HFF-Myc (cell line): ENCODE results near the gene COMP.

Experiments
- DNase-seq: peaks from one replicate; pipeline ENCODE4 v3.0.0-alpha.2; 2011; ENCODE audit warnings: low read depth; ENCODE audit errors: extremely low read depth
- H3K4me3 ChIP-seq: replicated peaks from 2 replicates; pipeline ENCODE4 v1.5.1; 2011; ENCODE audit warnings: low read depth, mild to moderate bottlenecking, control low read depth, low read length
- TF ChIP-seq, protein P1 (sequence below): IDR thresholded peaks from 2 replicates; pipeline ENCODE4 v1.5.1; 2012; ENCODE audit warnings: mild to moderate bottlenecking, low read depth, low read length, control low read depth; ENCODE audit errors: missing control alignments

The COMP gene

DNA sequence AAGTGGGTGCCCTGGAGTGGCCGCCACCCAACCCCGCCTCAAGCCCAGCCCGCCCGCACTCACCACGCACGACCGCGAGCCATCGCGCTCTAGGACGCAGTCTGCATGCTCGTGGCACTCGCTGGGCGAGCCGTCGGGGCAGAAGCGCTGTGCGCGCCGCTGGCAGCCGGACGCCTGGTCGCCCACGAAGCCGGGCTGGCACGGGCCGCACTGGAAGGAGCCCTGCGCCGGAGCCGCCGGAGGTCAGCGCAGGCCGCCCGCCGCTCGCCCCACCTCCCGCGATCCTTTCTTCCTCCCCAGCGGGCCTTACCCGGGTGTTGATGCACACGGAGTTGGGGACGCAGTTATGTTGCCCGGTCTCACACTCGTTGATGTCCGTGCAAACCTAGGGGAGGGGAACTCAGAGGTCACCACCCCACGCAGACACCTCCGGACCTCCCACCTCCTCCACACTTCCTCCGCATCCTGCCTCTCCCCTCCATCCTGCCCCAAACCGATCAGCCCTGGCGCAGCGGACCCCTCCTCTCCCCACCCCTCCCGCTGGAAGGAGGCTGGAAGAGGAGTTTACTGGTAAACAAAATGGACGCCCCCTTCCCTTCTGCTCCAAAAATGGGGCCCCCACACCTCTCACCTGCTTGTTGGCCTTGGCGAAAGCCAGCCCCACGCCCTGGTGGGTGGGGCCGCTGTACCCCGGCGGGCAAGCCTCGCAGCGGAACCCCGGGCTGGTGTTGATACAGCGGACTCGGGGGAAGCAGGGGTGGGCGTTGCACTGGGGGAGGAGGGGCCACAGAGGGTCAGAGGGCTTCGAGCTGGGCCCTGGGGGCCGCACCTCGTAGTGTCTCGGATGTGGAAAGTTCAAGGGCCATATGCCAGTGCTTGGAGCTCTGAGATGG, 2.3 kb downstream of the COMP start:
- TF ChIP-seq, protein P1, sequence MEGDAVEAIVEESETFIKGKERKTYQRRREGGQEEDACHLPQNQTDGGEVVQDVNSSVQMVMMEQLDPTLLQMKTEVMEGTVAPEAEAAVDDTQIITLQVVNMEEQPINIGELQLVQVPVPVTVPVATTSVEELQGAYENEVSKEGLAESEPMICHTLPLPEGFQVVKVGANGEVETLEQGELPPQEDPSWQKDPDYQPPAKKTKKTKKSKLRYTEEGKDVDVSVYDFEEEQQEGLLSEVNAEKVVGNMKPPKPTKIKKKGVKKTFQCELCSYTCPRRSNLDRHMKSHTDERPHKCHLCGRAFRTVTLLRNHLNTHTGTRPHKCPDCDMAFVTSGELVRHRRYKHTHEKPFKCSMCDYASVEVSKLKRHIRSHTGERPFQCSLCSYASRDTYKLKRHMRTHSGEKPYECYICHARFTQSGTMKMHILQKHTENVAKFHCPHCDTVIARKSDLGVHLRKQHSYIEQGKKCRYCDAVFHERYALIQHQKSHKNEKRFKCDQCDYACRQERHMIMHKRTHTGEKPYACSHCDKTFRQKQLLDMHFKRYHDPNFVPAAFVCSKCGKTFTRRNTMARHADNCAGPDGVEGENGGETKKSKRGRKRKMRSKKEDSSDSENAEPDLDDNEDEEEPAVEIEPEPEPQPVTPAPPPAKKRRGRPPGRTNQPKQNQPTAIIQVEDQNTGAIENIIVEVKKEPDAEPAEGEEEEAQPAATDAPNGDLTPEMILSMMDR = no peak
- H3K4me3 ChIP-seq = no peak overlapping the region
- no peak for DNase-seq

DNA sequence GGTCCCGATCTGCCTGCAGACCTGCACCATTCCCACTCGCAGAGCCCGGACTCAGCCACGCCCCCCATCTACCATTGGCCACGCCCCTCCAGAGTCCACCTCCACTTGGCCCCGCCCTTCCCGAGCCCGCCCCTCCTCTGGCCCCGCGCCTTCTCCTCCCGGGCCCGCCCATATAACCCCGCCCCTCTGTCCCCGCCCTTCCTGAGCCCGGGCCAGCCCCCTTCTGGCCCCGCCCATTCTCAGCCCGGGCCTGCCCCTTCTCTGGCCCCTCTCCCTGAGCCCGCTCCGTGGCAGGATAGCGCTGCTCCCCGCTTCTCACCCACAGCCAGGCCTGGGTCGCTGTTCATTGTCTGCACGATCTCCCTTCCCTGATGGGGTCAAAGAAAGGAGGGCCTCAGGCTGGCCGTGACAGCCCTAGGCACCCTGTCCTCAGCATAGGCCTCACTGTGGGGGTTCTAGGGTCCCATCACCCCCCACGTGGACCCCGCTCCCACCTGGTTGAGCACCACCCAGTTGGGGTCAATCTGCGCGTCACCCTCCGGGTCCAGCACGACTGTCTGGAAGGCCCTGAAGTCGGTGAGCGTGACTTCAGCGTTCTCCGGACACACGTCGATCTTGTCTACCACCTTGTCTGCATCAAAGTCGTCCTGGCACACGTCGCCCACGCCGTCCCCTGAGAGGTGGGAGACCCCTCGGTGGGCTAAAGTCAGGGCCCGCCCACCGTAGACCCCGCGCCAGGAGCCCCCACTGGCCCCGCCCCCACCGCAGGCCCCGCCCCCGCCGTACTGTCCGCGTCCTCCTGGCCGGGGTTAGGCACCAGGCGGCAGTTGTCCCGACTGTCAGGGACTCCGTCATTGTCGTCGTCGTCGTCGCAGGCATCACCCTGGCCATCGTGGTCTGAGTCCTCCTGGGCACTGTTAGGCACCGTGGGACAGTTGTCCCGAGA, 5.7 kb downstream of the COMP start:
- DNase-seq = no peak
- TF ChIP-seq, protein P1 = no peak
- H3K4me3 ChIP-seq = no peak overlapping the region

DNA sequence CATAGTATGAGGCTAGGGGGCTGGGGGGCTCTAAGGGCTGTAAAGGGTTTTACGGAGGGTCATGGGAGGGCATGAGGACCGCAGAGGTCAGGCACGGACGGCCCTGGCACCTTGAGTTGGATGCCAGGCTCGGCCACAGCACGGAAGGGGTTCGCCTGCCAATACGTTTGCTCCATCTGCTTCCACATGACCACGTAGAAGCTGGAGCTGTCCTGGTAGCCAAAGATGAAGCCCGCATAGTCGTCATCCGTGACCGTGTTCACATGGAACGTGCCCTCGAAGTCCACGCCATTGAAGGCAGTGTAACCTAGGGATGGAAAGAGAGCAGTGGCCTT, 6.4 kb downstream of the COMP start:
- H3K4me3 ChIP-seq = no peak overlapping the region
- TF ChIP-seq, protein P1 = no peak
- no peak for DNase-seq

DNA sequence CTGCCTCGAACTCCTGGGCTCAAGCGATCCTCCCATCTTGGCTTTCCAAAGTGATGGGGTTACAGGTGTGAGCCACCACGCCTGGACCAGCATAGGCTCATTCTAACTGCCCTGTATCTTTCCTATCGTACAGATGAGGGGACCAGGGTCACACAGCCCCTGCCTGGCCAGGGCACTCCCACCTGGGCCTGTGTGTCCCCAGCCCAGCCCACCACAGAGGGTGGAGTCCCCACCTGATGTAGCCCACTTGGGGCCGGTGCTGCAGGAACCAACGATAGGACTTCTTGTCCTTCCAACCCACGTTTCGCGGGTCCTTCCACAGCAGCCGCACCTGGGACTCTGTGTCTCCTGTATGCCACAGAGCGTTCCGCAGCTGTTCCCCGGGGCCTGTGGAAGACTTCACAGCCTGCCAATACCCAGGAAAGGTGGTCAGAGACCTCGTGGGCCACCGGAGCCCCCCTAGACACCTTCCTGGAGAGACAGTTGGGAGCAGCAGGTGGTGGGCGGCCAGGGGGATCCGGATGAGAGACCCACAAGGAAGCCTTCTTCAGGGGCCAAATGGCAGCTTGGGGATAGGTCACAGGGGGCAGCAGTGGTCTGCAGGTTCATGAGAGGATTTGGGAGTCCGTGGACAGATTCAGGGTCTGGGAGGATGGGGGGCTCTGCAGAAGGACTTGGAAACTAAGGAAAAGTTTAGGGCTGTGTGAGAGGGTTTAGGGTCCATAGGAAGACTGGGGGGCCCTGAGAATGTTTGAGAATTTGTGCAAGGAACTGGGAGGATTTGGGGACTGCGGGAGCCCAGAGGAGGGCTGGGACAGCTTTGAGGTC, 6.9 kb downstream of the COMP start:
- H3K4me3 ChIP-seq = no peak overlapping the region
- DNase-seq = no peak
- TF ChIP-seq, protein P1 = no peak

DNA sequence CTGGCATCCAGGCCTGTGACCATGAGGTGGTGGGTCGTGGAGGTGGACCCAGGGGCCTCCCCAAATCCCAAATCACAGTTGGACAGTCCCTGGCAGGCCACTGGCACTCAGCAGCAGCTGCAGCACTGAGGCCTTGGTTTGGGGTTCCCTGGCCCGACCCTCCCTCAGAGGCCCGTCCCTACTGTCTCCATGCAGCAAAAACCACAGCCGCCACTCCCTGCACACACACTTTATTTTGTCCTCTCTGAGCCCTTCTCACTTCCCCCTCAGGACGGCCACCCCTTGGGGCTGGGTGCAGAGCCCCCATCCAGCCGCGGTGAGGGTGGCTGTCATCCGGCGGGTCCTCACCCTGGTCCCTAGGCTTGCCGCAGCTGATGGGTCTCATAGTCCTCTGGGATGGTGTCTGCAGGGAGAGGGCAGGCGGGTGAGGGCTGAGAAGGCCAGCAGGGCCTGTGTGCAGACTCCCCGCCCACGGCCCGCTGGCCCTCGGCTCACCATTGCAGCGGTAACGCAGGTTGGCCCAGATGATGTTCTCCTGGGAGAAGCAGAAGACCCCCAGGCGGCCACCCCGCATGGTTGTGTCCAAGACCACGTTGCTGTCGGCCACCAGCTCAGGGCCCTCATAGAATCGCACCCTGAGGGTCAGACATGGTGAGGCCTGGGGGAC, 8.4 kb downstream of the COMP start:
- TF ChIP-seq, protein P1 = no peak
- no peak overlapping the region for H3K4me3 ChIP-seq
- DNase-seq = no peak
